ENCODE measurements around the gene NEMF. TPM values are rescaled to one million over a fixed set of nuclear protein-coding genes. Genes with fewer than 3 reads are reported as not detected.
A peak's percentile ranks its signal among the peaks of the same experiment; 100 is the strongest.

NEMF gene
- total RNA-seq, 1 experiment from 2014 or later: 55.0 TPM

DNA sequence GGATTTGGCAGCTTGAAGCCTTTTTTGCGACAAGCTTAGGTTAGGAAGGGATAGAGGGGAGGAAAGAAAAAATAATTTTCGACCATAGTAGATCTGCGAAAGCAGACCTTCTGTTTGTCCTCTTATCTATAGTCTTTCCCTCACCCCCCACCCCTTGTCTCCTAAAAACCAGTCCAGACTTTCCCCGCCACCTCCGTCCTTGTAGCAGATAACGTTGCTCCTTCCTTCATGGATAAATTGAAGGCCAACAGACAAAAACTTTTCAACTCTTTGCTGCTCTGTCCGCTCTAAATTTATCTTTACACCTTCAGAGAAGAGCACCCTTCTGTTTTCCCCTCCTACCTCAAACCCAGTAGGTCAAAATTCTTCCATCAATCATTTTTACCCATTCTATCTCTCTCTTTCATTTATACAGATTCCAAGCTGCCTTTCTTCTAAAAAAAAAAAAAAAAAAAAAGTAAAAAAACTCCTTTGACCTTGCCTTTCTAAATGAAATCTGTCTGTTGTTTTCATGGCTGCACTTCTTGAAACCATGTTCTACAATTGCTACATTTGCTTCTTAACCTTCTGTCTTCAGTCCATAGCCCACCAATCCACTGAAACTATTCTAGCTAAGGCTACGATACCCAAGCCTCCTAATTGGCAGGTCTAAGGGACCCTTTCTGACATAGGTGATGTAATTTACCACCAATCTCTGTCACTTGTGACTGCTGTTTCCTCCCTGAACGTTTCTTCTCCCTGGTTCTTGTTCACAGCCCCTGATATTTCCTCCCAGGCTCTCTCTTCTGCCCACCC is 11.1 kb upstream of the NEMF start:
- BruUV-seq (replicated peaks): no TSS peak
- CTCF ChIA-PET: interaction anchor here (0.6 to 13.6 kb wide), 34 partner anchors 12 to 479 kb away, joined by 3 to 178 read pairs (median 11); partner anchors contain the start of genes ARF6, NEMF and VCPKMT
- intact Hi-C loops (cut with micrococcal nuclease): loop anchor here (2.0 to 10.0 kb wide), 3 partner anchors 29 to 671 kb away; partner anchors contain the start of genes ARF6, MAP4K5 and SOS2
- TF ChIP-seq, protein P1, sequence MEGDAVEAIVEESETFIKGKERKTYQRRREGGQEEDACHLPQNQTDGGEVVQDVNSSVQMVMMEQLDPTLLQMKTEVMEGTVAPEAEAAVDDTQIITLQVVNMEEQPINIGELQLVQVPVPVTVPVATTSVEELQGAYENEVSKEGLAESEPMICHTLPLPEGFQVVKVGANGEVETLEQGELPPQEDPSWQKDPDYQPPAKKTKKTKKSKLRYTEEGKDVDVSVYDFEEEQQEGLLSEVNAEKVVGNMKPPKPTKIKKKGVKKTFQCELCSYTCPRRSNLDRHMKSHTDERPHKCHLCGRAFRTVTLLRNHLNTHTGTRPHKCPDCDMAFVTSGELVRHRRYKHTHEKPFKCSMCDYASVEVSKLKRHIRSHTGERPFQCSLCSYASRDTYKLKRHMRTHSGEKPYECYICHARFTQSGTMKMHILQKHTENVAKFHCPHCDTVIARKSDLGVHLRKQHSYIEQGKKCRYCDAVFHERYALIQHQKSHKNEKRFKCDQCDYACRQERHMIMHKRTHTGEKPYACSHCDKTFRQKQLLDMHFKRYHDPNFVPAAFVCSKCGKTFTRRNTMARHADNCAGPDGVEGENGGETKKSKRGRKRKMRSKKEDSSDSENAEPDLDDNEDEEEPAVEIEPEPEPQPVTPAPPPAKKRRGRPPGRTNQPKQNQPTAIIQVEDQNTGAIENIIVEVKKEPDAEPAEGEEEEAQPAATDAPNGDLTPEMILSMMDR (IDR thresholded peaks at IDR 0.05; ENCODE audit: unreplicated experiment): no peak
- H3K4me3 Mint-ChIP-seq (ENCODE audit: unreplicated experiment): no peak overlapping the region
- H3K36me3 Mint-ChIP-seq (ENCODE audit: insufficient read depth, unreplicated experiment): peaks cover 14% of the 10 kb centered on the region
- POLR2A ChIA-PET: interaction anchor here (0.6 to 9.1 kb wide), 41 partner anchors 11 to 448 kb away, joined by 3 to 176 read pairs (median 5); partner anchors contain the start of genes ARF6, DMAC2L, L2HGDH and NEMF
- no peak overlapping the region for H3K27ac Mint-ChIP-seq (ENCODE audit: low read depth, unreplicated experiment)
- peaks cover 10% of the 10 kb centered on the region for H3K4me1 Mint-ChIP-seq (ENCODE audit: insufficient read depth, unreplicated experiment)
- no peaks in the 10 kb centered on the region for H3K9me3 Mint-ChIP-seq (ENCODE audit: unreplicated experiment)
- H3K27me3 Mint-ChIP-seq (ENCODE audit: insufficient read depth, unreplicated experiment): no peaks in the 10 kb centered on the region
- peak; percentile 13 for DNase-seq (ENCODE audit: unreplicated experiment)

DNA sequence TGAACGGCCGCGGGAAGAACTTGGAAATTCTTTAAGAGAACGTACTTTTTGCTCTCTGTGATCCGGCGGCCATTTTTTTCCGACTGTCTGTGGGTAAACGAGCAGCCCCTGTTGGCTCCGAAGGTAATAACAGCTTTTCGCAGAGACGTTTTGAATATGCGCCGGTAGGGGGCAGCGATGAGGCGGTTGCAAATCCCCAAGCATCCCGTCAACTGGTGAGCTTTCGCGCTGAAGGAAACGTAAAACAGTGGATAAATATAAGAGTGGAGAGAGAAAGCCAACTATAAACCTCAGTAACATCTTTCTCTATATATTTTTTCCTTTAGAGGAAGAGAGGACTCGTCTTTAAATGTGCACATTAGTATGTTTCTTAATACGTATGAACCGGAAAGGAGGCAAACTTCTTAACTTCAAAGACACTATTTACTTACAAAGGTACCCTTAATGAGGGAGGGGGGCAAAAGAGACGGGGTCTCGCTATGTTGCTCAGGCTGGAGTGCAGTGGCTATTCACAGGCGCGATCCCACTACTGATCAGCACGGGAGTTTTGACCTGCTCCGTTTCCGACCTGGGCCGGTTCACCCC is 9.6 kb upstream of the NEMF start:
- Mint-ChIP-seq H3K9me3 (ENCODE audit: unreplicated experiment) (no peaks in the 10 kb centered on the region), H3K4me3 (ENCODE audit: unreplicated experiment) (no peak overlapping the region), H3K4me1 (ENCODE audit: insufficient read depth, unreplicated experiment) (no peaks in the 10 kb centered on the region), H3K27me3 (ENCODE audit: insufficient read depth, unreplicated experiment) (no peaks in the 10 kb centered on the region), H3K27ac (ENCODE audit: low read depth, unreplicated experiment) (no peak overlapping the region), H3K36me3 (ENCODE audit: insufficient read depth, unreplicated experiment) (peaks cover 18% of the 10 kb centered on the region)
- ChIA-PET CTCF (interaction anchor here (0.5 to 13.6 kb wide), 66 partner anchors 10 to 1015 kb away, joined by 3 to 178 read pairs (median 4); partner anchors contain the start of genes ARF6, LRR1, NEMF and SOS2), POLR2A (interaction anchor here (0.6 to 9.1 kb wide), 51 partner anchors 10 to 996 kb away, joined by 3 to 176 read pairs (median 5); partner anchors contain the start of genes ARF6, KLHDC2, NEMF and SOS2)
- intact Hi-C loops (cut with micrococcal nuclease): loop anchor here (1.0 to 10.0 kb wide), 4 partner anchors 31 to 673 kb away; partner anchors contain the start of genes ARF6, MAP4K5 and SOS2
- peak; percentile 81 for DNase-seq (ENCODE audit: unreplicated experiment)
- no TSS peak for BruUV-seq (replicated peaks)
- TF ChIP-seq, protein P1 (IDR thresholded peaks at IDR 0.05; ENCODE audit: unreplicated experiment): peak; percentile 100

DNA sequence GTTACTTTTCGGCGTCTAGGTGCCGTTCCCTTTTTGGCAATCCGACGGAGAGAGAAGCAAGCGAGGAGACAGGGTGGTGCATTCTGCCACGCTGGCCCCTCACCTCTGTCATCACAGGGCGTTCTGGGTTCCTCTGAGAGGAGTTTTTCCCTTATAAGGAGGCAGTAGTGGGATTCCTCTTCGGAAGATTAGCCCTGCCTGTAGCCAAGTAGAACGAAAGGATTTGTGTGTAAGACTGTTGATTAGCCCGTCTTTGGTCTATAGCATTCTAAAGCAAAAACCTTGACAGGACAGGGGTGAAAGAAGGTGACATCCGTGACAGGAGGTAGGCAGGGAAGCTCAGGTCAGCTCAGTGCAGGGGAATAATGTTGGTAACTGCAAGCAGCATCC is 9.1 kb upstream of the NEMF start:
- Mint-ChIP-seq H3K4me1 (ENCODE audit: insufficient read depth, unreplicated experiment) (no peaks in the 10 kb centered on the region), H3K36me3 (ENCODE audit: insufficient read depth, unreplicated experiment) (peaks cover 18% of the 10 kb centered on the region), H3K9me3 (ENCODE audit: unreplicated experiment) (no peaks in the 10 kb centered on the region), H3K27ac (ENCODE audit: low read depth, unreplicated experiment) (no peak overlapping the region), H3K4me3 (ENCODE audit: unreplicated experiment) (no peak overlapping the region), H3K27me3 (ENCODE audit: insufficient read depth, unreplicated experiment) (no peaks in the 10 kb centered on the region)
- CTCF ChIA-PET: interaction anchor here (0.5 to 13.6 kb wide), 65 partner anchors 7 to 1016 kb away, joined by 3 to 178 read pairs (median 4); partner anchors contain the start of genes ARF6, LRR1, NEMF and SOS2
- peak; percentile 67 for DNase-seq (ENCODE audit: unreplicated experiment)
- TF ChIP-seq, protein P1 (IDR thresholded peaks at IDR 0.05; ENCODE audit: unreplicated experiment): no peak
- intact Hi-C loops (cut with micrococcal nuclease): loop anchor here (1.0 to 10.0 kb wide), 4 partner anchors 31 to 673 kb away; partner anchors contain the start of genes ARF6, MAP4K5 and SOS2
- BruUV-seq (replicated peaks): no TSS peak
- POLR2A ChIA-PET: interaction anchor here (0.7 to 9.1 kb wide), 38 partner anchors 9 to 996 kb away, joined by 3 to 176 read pairs (median 6); partner anchors contain the start of genes ARF6, KLHDC2, NEMF and SOS2
